Measurements from ENCODE around the gene FLNA. TPM values are rescaled to one million over a fixed set of nuclear protein-coding genes. Genes with fewer than 3 reads are reported as not detected.

Gene FLNA, protein sequence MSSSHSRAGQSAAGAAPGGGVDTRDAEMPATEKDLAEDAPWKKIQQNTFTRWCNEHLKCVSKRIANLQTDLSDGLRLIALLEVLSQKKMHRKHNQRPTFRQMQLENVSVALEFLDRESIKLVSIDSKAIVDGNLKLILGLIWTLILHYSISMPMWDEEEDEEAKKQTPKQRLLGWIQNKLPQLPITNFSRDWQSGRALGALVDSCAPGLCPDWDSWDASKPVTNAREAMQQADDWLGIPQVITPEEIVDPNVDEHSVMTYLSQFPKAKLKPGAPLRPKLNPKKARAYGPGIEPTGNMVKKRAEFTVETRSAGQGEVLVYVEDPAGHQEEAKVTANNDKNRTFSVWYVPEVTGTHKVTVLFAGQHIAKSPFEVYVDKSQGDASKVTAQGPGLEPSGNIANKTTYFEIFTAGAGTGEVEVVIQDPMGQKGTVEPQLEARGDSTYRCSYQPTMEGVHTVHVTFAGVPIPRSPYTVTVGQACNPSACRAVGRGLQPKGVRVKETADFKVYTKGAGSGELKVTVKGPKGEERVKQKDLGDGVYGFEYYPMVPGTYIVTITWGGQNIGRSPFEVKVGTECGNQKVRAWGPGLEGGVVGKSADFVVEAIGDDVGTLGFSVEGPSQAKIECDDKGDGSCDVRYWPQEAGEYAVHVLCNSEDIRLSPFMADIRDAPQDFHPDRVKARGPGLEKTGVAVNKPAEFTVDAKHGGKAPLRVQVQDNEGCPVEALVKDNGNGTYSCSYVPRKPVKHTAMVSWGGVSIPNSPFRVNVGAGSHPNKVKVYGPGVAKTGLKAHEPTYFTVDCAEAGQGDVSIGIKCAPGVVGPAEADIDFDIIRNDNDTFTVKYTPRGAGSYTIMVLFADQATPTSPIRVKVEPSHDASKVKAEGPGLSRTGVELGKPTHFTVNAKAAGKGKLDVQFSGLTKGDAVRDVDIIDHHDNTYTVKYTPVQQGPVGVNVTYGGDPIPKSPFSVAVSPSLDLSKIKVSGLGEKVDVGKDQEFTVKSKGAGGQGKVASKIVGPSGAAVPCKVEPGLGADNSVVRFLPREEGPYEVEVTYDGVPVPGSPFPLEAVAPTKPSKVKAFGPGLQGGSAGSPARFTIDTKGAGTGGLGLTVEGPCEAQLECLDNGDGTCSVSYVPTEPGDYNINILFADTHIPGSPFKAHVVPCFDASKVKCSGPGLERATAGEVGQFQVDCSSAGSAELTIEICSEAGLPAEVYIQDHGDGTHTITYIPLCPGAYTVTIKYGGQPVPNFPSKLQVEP (N-terminal part only)
- polyA plus RNA-seq (ENCODE audit: low read depth in 6 of 6): 100 to 1,000 TPM in 2 of 6 donors, 10 to 100 TPM in 4; 39.6 to 269 (median 78.3) TPM

DNA sequence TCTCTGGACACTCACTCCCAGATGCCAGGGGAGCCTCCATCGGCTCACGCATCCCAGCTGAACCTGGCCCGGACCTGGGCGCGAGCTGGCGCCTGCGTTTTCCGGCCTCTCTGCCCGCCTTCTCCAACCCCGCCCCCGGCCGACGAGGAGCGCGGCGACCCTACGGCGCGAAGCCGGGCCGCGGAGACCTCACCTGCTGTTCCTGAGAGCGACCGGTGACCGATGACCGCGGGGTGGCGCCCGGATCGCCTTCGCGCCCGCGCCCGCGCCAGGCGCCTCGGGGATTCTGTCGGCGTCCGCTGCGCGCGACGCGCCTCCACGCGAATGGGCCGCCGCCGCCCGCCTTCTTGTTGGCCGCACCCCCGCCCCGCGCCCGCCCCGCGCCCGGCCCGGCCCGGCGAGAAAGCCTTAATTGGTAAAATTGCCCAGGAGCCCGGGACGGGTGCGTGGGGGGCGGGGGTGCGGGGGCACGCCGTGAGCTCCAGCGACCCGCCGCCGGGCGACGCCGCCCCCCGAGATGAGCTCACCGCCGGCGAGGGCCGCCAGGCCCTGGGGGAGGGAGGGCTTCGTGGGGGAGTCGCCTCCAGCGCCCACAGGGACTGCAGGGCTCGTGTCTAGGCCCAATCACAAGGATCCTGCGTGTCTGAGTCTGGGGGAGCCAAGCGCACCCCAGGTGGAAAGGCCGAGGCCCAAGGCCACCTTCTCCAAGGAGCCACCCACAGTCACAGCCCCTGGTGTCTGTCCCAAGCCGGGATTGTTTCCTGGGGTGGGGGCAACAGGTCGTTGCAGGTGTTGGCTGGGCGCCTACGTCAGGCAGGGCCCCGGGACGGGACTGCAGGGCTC is at the start of gene FLNA:
TSS of gene FLNA (minus strand) at position 322 of the 843 bp plus-strand sequence. CDS start 3,389 bp downstream, outside the sequence.
- Mint-ChIP-seq H3K36me3 (no peaks in the 10 kb centered on the region), H3K4me3 (peak within 1 kb of the TSS; percentile 35 to 86 (median 71)), H3K9me3 (peaks cover 0 to 2% (median 0%) of the 10 kb centered on the region in 7 donors), H3K4me1 (peaks cover 0 to 17% (median 11%) of the 10 kb centered on the region in 3 donors), H3K27ac (peak within 1 kb of the TSS in 2 of 6 donors; percentile 37 to 54), H3K27me3 (no peaks in the 10 kb centered on the region)
- no peak for ATAC-seq (ENCODE audit: low read depth in 2 of 2)
- DNase-seq: peak; percentile 28

DNA sequence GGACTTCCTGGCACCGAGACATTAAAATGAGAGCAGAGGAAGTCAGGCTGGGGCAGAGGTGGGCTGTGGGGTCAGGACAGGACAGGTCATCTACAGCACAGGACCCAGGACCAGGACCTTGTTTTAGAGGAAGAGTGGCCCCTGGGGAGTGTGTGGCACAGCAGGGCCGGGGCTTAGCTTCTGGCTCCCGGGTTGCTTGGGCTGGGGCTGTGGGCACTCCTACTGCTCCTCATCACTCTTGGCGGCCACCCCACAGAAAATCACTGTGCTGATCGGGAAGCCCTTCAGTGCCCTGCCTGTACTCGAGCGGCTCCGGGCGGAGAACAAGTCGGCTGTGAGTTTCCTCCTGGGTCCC is 45.9 kb upstream of the FLNA start:
- no peak for ATAC-seq (ENCODE audit: low read depth in 2 of 2)
- peaks cover 0 to 4% (median 0%) of the 10 kb centered on the region in 7 donors for H3K9me3 Mint-ChIP-seq
- no peak for DNase-seq
- no peak overlapping the region for H3K4me3 Mint-ChIP-seq
- H3K27ac Mint-ChIP-seq: no peak overlapping the region
- H3K36me3 Mint-ChIP-seq: no peaks in the 10 kb centered on the region
- H3K27me3 Mint-ChIP-seq: no peaks in the 10 kb centered on the region
- peaks cover 0 to 10% (median 8%) of the 10 kb centered on the region in 3 donors for H3K4me1 Mint-ChIP-seq

DNA sequence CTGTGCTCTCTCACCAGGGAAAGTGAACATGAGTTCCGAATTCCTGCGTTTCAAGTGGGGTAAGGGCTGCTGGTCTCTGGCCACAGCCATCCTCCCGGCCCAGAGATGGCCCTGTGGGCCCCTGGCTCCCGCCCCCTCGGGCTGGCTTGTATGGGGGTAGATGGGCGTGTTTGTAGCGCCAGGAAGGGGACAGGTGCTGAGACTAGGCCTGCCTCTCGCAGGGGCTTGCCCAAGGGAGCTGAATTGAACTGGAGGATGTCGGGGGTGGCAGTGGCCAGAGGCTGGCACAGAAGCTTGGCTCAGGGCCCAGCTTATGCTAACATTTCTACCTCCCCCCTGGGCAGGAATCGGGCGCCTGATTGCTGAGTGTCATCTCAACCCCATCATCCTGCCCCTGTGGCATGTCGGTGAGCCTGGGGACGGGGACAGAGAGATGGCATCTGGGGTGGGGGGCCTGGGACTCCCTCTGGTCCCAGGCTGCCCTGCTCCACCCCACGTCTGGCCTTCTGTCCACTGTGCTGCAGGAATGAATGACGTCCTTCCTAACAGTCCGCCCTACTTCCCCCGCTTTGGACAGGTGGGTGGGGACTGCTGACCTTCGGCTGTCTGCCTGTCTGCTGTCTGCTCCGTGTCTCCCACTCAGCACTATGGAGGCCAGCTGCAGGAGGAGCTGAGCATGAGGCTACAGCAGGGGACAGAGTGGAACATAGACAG is 45.4 kb upstream of the FLNA start:
- ATAC-seq (ENCODE audit: low read depth in 2 of 2) (no peak), DNase-seq (no peak)
- Mint-ChIP-seq H3K27ac (peak overlapping the region in 1 of 6 donors; percentile 36), H3K27me3 (no peaks in the 10 kb centered on the region), H3K36me3 (no peaks in the 10 kb centered on the region), H3K9me3 (peaks cover 0 to 4% (median 0%) of the 10 kb centered on the region in 7 donors), H3K4me3 (no peak overlapping the region), H3K4me1 (peaks cover 0 to 10% (median 8%) of the 10 kb centered on the region in 3 donors)

DNA sequence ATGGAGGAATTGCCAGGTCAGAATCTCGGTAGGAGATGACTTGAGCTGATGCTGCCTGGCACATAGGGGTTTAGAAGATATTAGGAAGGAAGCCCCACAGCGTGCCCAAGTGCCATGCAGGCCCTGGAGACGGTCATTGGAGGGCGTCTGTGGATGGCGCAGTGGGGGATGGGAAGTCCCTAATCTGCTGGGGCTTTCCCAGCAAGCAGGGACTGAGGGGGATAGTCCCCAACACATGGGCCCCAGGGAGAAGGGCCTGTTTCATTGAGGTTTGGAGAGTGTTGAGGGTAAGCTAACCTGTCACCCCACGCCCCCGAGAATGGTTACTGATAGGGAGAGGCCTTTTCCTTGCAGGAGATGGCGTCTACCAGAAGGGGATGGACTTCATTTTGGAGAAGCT is 44.8 kb upstream of the FLNA start:
- no peak for DNase-seq

DNA sequence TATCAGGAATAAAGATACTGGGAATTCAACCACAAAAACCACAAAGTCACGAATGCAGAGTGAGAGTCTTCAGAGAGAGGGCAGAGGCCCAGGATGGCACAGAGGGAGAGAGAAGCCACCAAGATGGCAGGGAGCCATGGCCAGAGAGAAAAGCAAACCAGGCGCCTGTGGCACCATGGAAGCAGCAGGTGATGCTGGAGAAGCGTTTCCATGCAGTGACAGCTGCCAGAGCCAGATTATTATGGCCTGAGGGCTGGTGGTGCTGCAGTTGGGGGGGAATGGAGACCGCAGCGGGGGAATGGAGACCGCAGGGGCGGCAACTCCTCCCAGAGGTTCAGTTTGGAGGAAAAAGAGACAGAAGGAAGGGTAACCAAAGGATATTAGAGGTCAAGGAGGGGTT is 42.7 kb upstream of the FLNA start:
- Mint-ChIP-seq H3K27ac (peak overlapping the region in 1 of 6 donors; percentile 62), H3K27me3 (no peaks in the 10 kb centered on the region)

More for the DNA sequence above, 44.8 kb upstream of the FLNA start:
- no peak overlapping the region for H3K4me3 Mint-ChIP-seq
- no peaks in the 10 kb centered on the region for H3K27me3 Mint-ChIP-seq
- peaks cover 0 to 2% (median 0%) of the 10 kb centered on the region in 7 donors for H3K9me3 Mint-ChIP-seq
- no peaks in the 10 kb centered on the region for H3K36me3 Mint-ChIP-seq
- peak; percentile 16 to 51 for ATAC-seq (ENCODE audit: low read depth in 2 of 2)
- H3K27ac Mint-ChIP-seq: no peak overlapping the region
- H3K4me1 Mint-ChIP-seq: peaks cover 0 to 10% (median 5%) of the 10 kb centered on the region in 3 donors

DNA sequence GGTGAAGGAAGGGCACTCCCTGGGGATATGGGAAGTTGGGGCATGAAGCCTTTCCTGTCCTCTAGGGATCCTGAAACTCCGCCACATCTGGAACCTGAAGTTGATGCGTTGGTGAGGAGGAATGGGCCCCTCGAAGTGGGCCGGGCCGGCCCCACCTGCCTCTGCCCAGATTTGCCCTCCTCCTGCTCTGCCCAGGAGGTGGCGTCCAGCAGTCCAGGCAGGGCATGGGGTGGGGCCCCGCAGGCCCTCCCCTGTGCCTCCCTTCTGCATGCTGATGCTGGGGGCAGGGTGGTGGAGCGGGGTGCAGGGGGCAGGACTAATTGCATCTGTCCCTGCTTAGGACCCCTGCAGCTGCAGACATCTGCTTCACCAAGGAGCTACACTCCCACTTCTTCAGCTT is 38.7 kb upstream of the FLNA start:
- Mint-ChIP-seq H3K4me3 (peak overlapping the region in 4 of 8 donors; percentile 83 to 92 (median 84)), H3K27me3 (no peaks in the 10 kb centered on the region), H3K36me3 (no peaks in the 10 kb centered on the region), H3K27ac (peak overlapping the region in 3 of 6 donors; percentile 17 to 96 (median 92)), H3K9me3 (peaks cover 0 to 2% (median 0%) of the 10 kb centered on the region in 7 donors), H3K4me1 (peaks cover 20 to 27% (median 24%) of the 10 kb centered on the region in 3 donors)
- DNase-seq (no peak), ATAC-seq (ENCODE audit: low read depth in 2 of 2) (no peak)

More for the DNA sequence above, 42.7 kb upstream of the FLNA start:
- ATAC-seq (ENCODE audit: low read depth in 2 of 2): no peak
- no peaks in the 10 kb centered on the region for H3K36me3 Mint-ChIP-seq
- DNase-seq: no peak
- H3K4me3 Mint-ChIP-seq: no peak overlapping the region
- peaks cover 0 to 2% (median 0%) of the 10 kb centered on the region in 7 donors for H3K9me3 Mint-ChIP-seq
- peaks cover 6 to 16% (median 10%) of the 10 kb centered on the region in 3 donors for H3K4me1 Mint-ChIP-seq

DNA sequence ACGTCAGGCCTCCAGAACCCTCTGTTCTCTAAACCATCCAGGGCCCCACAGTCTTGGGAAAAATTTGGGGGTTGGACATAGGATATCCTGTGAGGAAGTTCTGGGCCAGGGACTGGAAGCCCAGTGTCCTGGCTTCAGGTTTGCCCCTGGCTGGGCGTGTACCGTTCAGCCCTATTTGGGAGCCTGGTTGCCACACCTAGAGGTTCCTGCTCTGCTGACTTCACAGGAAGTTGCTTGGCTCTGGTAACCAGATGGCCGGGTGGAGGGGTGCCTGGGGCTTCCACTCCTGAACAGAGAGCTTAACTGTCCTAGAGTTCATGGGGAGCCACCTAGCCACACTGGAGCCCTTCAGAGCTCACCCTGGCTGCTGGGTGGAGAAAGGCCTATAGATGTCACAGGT is 38.0 kb upstream of the FLNA start:
- Mint-ChIP-seq H3K9me3 (peaks cover 0 to 2% (median 0%) of the 10 kb centered on the region in 7 donors), H3K4me3 (peak overlapping the region; percentile 83 to 92 (median 90)), H3K36me3 (no peaks in the 10 kb centered on the region), H3K27me3 (no peaks in the 10 kb centered on the region), H3K27ac (peak overlapping the region; percentile 17 to 96 (median 86)), H3K4me1 (peaks cover 20 to 27% (median 24%) of the 10 kb centered on the region in 3 donors)
- ATAC-seq (ENCODE audit: low read depth in 2 of 2): peak; percentile 74 to 75
- DNase-seq: peak; percentile 56

DNA sequence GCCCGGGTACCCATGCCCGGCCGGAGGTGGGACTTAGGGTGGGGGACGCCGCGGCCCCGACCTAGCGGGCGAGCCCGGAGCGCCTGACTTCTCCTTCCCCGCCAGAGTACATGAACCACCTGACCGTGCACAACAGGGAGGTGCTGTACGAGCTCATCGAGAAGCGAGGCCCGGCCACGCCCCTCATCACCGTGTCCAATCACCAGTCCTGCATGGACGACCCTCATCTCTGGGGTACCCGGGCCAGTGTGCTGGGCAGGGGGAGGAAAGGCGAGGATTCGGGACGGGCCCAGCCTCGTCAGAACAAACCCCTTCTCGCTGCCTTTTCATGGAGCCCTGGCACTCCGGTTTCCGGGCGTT is 37.5 kb upstream of the FLNA start:
- DNase-seq (peak; percentile 51), ATAC-seq (ENCODE audit: low read depth in 2 of 2) (peak; percentile 46 to 67)
- Mint-ChIP-seq H3K9me3 (peaks cover 0 to 2% (median 0%) of the 10 kb centered on the region in 7 donors), H3K4me3 (peak overlapping the region; percentile 83 to 92 (median 90)), H3K27me3 (no peaks in the 10 kb centered on the region), H3K4me1 (peaks cover 20 to 27% (median 24%) of the 10 kb centered on the region in 3 donors), H3K27ac (peak overlapping the region; percentile 17 to 96 (median 78)), H3K36me3 (no peaks in the 10 kb centered on the region)

DNA sequence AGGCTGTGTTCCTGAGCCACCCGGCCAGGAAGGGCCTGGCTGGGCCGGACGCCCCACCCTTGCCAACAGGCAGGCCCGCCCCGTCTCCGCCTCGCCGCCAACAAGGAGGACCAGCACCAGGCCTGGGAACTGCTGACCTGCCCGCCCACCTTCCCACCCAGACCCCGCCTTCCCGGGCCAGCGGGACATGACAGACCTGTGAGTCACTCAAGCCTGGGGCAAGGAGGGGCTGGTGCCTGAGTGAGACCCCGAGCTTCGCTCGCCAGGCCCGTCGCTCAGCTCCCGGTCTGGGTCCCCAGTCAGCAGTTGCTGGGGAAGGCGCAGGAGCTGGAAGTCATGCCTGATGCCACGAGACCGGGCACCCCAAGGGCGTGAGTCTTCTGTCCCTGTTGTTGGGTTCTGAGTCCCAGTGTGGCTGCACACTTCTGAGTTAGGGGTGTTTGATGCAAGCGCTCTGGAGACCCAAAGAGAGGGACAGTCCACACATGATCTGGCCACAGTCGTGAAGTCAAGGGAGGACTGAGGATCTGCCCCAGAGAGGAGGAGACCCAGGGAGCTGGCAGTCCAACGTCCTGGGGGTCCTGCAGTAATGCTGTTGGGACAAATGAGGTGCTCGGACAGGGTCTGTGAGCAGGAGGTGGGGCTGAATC is 34.9 kb upstream of the FLNA start, which contains the start of gene DNASE1L1:
TSS of gene DNASE1L1 (minus strand) at position 33 of the 650 bp plus-strand sequence. CDS start 3,686 bp downstream, outside the sequence.
- peak in 1 of 2 donors; percentile 8 for ATAC-seq (ENCODE audit: low read depth in 2 of 2)
- peak within 1 kb of the TSS; percentile 70 to 86 (median 75) for H3K4me3 Mint-ChIP-seq

DNA sequence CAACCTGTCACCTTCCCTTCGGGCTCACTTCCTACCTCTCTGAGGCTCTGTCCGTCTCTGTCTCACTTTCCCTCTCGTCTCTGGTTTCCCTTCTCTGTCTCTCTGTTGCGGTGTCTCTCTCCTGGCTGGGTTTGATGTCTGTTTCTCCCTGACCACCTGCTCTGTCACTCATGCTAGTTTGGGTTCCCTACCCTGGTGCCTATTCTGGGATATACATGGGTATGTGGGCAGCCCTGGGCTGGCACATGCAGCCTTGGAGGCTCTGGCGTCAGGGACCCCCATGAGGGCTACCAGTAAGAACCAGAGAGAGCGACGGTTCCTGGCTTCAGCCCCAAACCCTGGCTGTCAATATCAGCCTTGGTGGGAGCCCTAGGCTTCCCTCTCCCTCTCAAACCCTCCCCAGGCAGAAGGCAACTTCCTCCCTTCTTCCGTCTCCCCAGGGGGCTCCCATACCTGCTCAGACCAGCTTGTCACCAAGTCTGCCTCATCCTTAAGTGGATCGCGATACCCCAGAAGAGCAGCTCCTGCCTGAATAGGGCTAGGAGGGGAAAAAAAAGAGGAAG is 34.3 kb upstream of the FLNA start:
- no peak for DNase-seq
- no peak for ATAC-seq (ENCODE audit: low read depth in 2 of 2)
- Mint-ChIP-seq H3K4me3 (peak overlapping the region; percentile 70 to 86 (median 75)), H3K9me3 (peaks cover 0 to 2% (median 0%) of the 10 kb centered on the region in 7 donors), H3K27ac (peak overlapping the region in 5 of 6 donors; percentile 12 to 87 (median 76)), H3K4me1 (peaks cover 20 to 24% (median 23%) of the 10 kb centered on the region in 3 donors), H3K27me3 (no peaks in the 10 kb centered on the region), H3K36me3 (no peaks in the 10 kb centered on the region)

More for the DNA sequence above, 34.9 kb upstream of the FLNA start, which contains the start of gene DNASE1L1:
- H3K27me3 Mint-ChIP-seq: no peaks in the 10 kb centered on the region
- H3K36me3 Mint-ChIP-seq: no peaks in the 10 kb centered on the region
- peaks cover 20 to 24% (median 23%) of the 10 kb centered on the region in 3 donors for H3K4me1 Mint-ChIP-seq
- no peak for DNase-seq
- H3K9me3 Mint-ChIP-seq: peaks cover 0 to 2% (median 0%) of the 10 kb centered on the region in 7 donors
- peak within 1 kb of the TSS; percentile 12 to 87 (median 68) for H3K27ac Mint-ChIP-seq

Data from naive B cell (primary cell).